Mesothelial cell of epicardium (in vitro differentiated cells): ENCODE data around the gene EIF4G3. TPM values are rescaled to one million over a fixed set of nuclear protein-coding genes. Genes with fewer than 3 reads are reported as not detected.

Source experiments
- DNase-seq, 2 experiments: peaks; one replicate each; pipeline ENCODE4 v3.0.0; 2021; ENCODE audit warnings: low spot score in 2 of 2; ENCODE audit not compliant: unreplicated experiment in 2 of 2
- H3K27ac Mint-ChIP-seq: 2 replicates; pipeline ENCODE4 v1.8.0; 2021; ENCODE audit warnings: mixed read lengths
- H3K27me3 Mint-ChIP-seq: 2 replicates; pipeline ENCODE4 v1.8.0; 2021; ENCODE audit warnings: low read depth, mixed read lengths
- H3K36me3 Mint-ChIP-seq: 2 replicates; pipeline ENCODE4 v1.8.0; 2021; ENCODE audit warnings: mixed read lengths
- H3K4me1 Mint-ChIP-seq: 2 replicates; pipeline ENCODE4 v1.8.0; 2021; ENCODE audit warnings: mixed read lengths
- H3K4me3 Mint-ChIP-seq: 2 replicates; pipeline ENCODE4 v1.8.0; 2021; ENCODE audit warnings: mild to moderate bottlenecking, moderate library complexity, mixed read lengths
- H3K9me3 Mint-ChIP-seq: 2 replicates; pipeline ENCODE4 v1.8.0; 2021; ENCODE audit warnings: mixed read lengths
- CTCF ChIP-seq: fragments of 200-600 bp; sonication (generic); IDR thresholded peaks from one replicate; pipeline ENCODE4 v1.5.0; 2021; ENCODE audit warnings: antibody characterized with exemption; ENCODE audit not compliant: unreplicated experiment
- total RNA-seq: library from RNA; stranded (reverse); gene quantifications from 3 replicates; pipeline ENCODE4 v1.2.1, GENCODE V29; 2021

Gene EIF4G3
- total RNA-seq, 1 donor from 2014 or later: 106 TPM

GRCh38 chr1:20978413-20978812 lies 198.3 kb downstream of the EIF4G3 start:
- no peaks in the 10 kb centered on the region for H3K9me3 Mint-ChIP-seq
- no peak for TF ChIP-seq CTCF
- no peak overlapping the region for H3K27ac Mint-ChIP-seq
- no peak for DNase-seq
- H3K36me3 Mint-ChIP-seq: peaks cover 7% of the 10 kb centered on the region
- H3K4me1 Mint-ChIP-seq: peaks cover 4% of the 10 kb centered on the region
- H3K4me3 Mint-ChIP-seq: no peak overlapping the region
- H3K27me3 Mint-ChIP-seq: no peaks in the 10 kb centered on the region

GRCh38 chr1:20975668-20976067 lies 201.0 kb downstream of the EIF4G3 start:
- Mint-ChIP-seq H3K4me1 (no peaks in the 10 kb centered on the region), H3K4me3 (no peak overlapping the region), H3K27me3 (no peaks in the 10 kb centered on the region), H3K27ac (no peak overlapping the region), H3K36me3 (peaks cover 22% of the 10 kb centered on the region), H3K9me3 (no peaks in the 10 kb centered on the region)
- no peak for DNase-seq
- no peak for TF ChIP-seq CTCF

- no peak for TF ChIP-seq CTCF
- Mint-ChIP-seq H3K27ac (no peak overlapping the region), H3K27me3 (no peaks in the 10 kb centered on the region), H3K36me3 (peaks cover 20% of the 10 kb centered on the region), H3K4me1 (no peaks in the 10 kb centered on the region), H3K4me3 (no peak overlapping the region), H3K9me3 (no peaks in the 10 kb centered on the region)
- DNase-seq: no peak
These were observed 201.7 kb downstream of the EIF4G3 start for GRCh38 chr1:20974951-20975350.

- no peak for DNase-seq
- H3K36me3 Mint-ChIP-seq: peaks cover 18% of the 10 kb centered on the region
- no peaks in the 10 kb centered on the region for H3K27me3 Mint-ChIP-seq
- H3K9me3 Mint-ChIP-seq: no peaks in the 10 kb centered on the region
- TF ChIP-seq CTCF: no peak
- H3K4me1 Mint-ChIP-seq: no peaks in the 10 kb centered on the region
- H3K27ac Mint-ChIP-seq: no peak overlapping the region
- H3K4me3 Mint-ChIP-seq: no peak overlapping the region
These were observed 202.6 kb downstream of the EIF4G3 start for GRCh38 chr1:20974069-20974468.

GRCh38 chr1:20972855-20973254 lies 203.8 kb downstream of the EIF4G3 start:
- Mint-ChIP-seq H3K4me1 (no peaks in the 10 kb centered on the region), H3K9me3 (no peaks in the 10 kb centered on the region), H3K4me3 (no peak overlapping the region), H3K27ac (no peak overlapping the region), H3K36me3 (peaks cover 18% of the 10 kb centered on the region), H3K27me3 (no peaks in the 10 kb centered on the region)
- no peak for TF ChIP-seq CTCF
- no peak for DNase-seq
